Neural cell (in vitro differentiated cells): ENCODE data around the gene NUDT1. TPM values are rescaled to one million over a fixed set of nuclear protein-coding genes. Genes with fewer than 3 reads are reported as not detected.

ENCODE experiments used
- H2AFZ ChIP-seq: fragments of 200-600, 300-800 bp; sonication (generic), shearing (Covaris generic); 2 replicates; pipeline ENCODE4 v1.6.0; 2014; ENCODE audit warnings: low read depth, mild to moderate bottlenecking, antibody characterized with exemption, low read length, moderate library complexity
- H3F3A ChIP-seq: fragments of 200-600 bp; shearing (Covaris generic); 2 replicates; pipeline ENCODE4 v1.6.1; 2016; ENCODE audit warnings: mild to moderate bottlenecking, moderate library complexity, mixed read lengths, antibody characterized with exemption, low read length; ENCODE audit not compliant: insufficient read depth, poor library complexity, severe bottlenecking
- H3K27ac ChIP-seq: fragments of 200-600, 300-800 bp; sonication (generic), shearing (Covaris generic); 2 replicates; pipeline ENCODE4 v1.5.1; 2014; ENCODE audit warnings: mild to moderate bottlenecking, low read length, moderate library complexity
- H3K27me3 ChIP-seq: fragments of 300-800, 200-600 bp; sonication (generic), shearing (Covaris generic); 2 replicates; pipeline ENCODE4 v1.6.0; 2014; ENCODE audit warnings: mild to moderate bottlenecking, low read depth, low read length, moderate library complexity; ENCODE audit not compliant: insufficient read depth
- H3K36me3 ChIP-seq: fragments of 300-800, 200-600 bp; sonication (generic), shearing (Covaris generic); 2 replicates; pipeline ENCODE4 v1.5.1; 2014; ENCODE audit warnings: mild to moderate bottlenecking, antibody characterized with exemption, low read length, moderate library complexity; ENCODE audit not compliant: insufficient read depth
- H3K4me2 ChIP-seq: fragments of 300-800, 200-600 bp; sonication (generic), shearing (Covaris generic); 2 replicates; pipeline ENCODE4 v1.6.0; 2014; ENCODE audit warnings: mild to moderate bottlenecking, low read length
- H3K4me3 ChIP-seq: fragments of 300-800, 200-600 bp; sonication (generic), shearing (Covaris generic); 2 replicates; pipeline ENCODE4 v1.5.1; 2014; ENCODE audit warnings: mild to moderate bottlenecking, low read length, moderate library complexity
- H3K79me2 ChIP-seq: fragments of 200-600 bp; shearing (Covaris generic); replicated peaks from 2 replicates; pipeline ENCODE4 v1.6.0; 2014; ENCODE audit warnings: mild to moderate bottlenecking, low read length, moderate library complexity; ENCODE audit not compliant: insufficient read depth
- H3K9ac ChIP-seq: fragments of 300-800, 200-600 bp; sonication (generic), shearing (Covaris generic); 2 replicates; pipeline ENCODE4 v1.6.1; 2016; ENCODE audit warnings: mild to moderate bottlenecking, low read length, mixed read lengths
- H3K9me2 ChIP-seq: fragments of 200-600 bp; shearing (Covaris generic); 2 replicates; pipeline ENCODE4 v1.6.1; 2016; ENCODE audit warnings: mild to moderate bottlenecking, low read length, mixed read lengths; ENCODE audit not compliant: insufficient read depth
- H3K9me3 ChIP-seq: fragments of 200-600, 300-800 bp; sonication (generic), shearing (Covaris generic); 2 replicates; pipeline ENCODE4 v1.6.1; 2016; ENCODE audit warnings: mild to moderate bottlenecking, mixed run types, low read length, moderate library complexity, mixed read lengths
- H4K20me1 ChIP-seq: fragments of 200-600 bp; shearing (Covaris generic); 2 replicates; pipeline ENCODE4 v1.6.1; 2016; ENCODE audit warnings: mild to moderate bottlenecking, mixed run types; ENCODE audit not compliant: insufficient read depth
- CTCF ChIP-seq: fragments of 450-650 bp; IDR thresholded peaks from 2 replicates; pipeline ENCODE4 v1.5.1; 2014; ENCODE audit warnings: antibody characterized with exemption, mild to moderate bottlenecking, moderate library complexity; ENCODE audit not compliant: poor library complexity, severe bottlenecking
- EP300 ChIP-seq: fragments of 450-650 bp; conservative IDR thresholded peaks from 2 replicates; pipeline ENCODE4 v1.6.1; 2014; ENCODE audit warnings: antibody characterized with exemption, mild to moderate bottlenecking, moderate library complexity; ENCODE audit not compliant: poor library complexity, severe bottlenecking
- EZH2 ChIP-seq: fragments of 200-600, 300-800 bp; shearing (Covaris generic), sonication (generic); IDR thresholded peaks from 2 replicates; pipeline ENCODE4 v1.6.1; 2014; ENCODE audit warnings: antibody characterized with exemption, low read length, borderline replicate concordance, mild to moderate bottlenecking; ENCODE audit not compliant: insufficient read depth, poor library complexity, severe bottlenecking
- MXI1 ChIP-seq: fragments of 450-650 bp; conservative IDR thresholded peaks from 2 replicates; pipeline ENCODE4 v1.6.1; 2014; ENCODE audit warnings: antibody characterized with exemption, mild to moderate bottlenecking; ENCODE audit not compliant: poor library complexity, severe bottlenecking
- POLR2AphosphoS5 ChIP-seq: IDR thresholded peaks from 2 replicates; pipeline ENCODE4 v1.6.1; 2012
- RAD21 ChIP-seq: fragments of 450-650 bp; conservative IDR thresholded peaks from 2 replicates; pipeline ENCODE4 v1.6.1; 2014; ENCODE audit warnings: antibody characterized with exemption, mild to moderate bottlenecking, moderate library complexity
- REST ChIP-seq: IDR thresholded peaks from 2 replicates; pipeline ENCODE4 v1.6.1; 2012; ENCODE audit warnings: borderline replicate concordance
- SMC3 ChIP-seq: fragments of 450-650 bp; conservative IDR thresholded peaks from 2 replicates; pipeline ENCODE4 v1.6.1; 2014; ENCODE audit warnings: antibody characterized with exemption, mild to moderate bottlenecking, moderate library complexity; ENCODE audit not compliant: poor library complexity
- TAF1 ChIP-seq: IDR thresholded peaks from 2 replicates; pipeline ENCODE4 v1.6.1; 2012; ENCODE audit warnings: low read depth
- polyA plus RNA-seq: library from polyadenylated mRNA; depleted of rRNA; stranded (reverse); fragments of >200 nt; gene quantifications from 2 replicates; pipeline ENCODE4 v1.2.3, GENCODE V29; 2014

Gene NUDT1
- polyA plus RNA-seq, 1 donor from 2014 or later: 67.8 TPM

DNA sequence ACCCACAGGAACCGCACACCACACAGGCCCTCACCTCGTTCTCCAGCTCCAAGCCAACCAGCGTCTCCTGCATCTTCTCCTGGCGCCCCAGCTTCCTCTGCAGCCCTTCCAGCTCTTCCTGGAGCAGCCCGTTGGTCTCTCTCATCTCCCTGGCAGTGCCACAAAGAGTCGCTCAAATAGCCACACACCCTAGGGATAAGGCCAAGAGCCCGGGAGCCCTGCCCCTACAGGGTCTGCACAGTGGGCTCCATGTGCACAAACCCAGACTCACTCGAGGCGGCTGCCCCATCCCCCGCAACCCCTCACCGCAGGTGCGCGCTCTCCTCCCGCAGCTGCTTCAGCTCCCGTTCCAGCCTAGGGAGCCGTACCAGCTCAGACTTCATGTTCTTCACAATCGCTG, 26.2 kb upstream of the NUDT1 start:
- no peak overlapping the region for H3K4me3 ChIP-seq
- no peak overlapping the region for H3K4me2 ChIP-seq
- H3K9ac ChIP-seq: no peak overlapping the region
- no peaks in the 10 kb centered on the region for H4K20me1 ChIP-seq
- H3K36me3 ChIP-seq: peaks cover 7% of the 10 kb centered on the region
- TF ChIP-seq CTCF (no peak), POLR2AphosphoS5 (no peak), REST (no peak), EZH2 (no peak), SMC3 (no peak)
- H2AFZ ChIP-seq: no peak overlapping the region
- no peaks in the 10 kb centered on the region for H3K27me3 ChIP-seq
- H3F3A ChIP-seq: no peaks in the 10 kb centered on the region
- no peaks in the 10 kb centered on the region for H3K9me2 ChIP-seq
- H3K79me2 ChIP-seq: no peaks in the 10 kb centered on the region
- no peak overlapping the region for H3K27ac ChIP-seq
- H3K9me3 ChIP-seq: no peaks in the 10 kb centered on the region

DNA sequence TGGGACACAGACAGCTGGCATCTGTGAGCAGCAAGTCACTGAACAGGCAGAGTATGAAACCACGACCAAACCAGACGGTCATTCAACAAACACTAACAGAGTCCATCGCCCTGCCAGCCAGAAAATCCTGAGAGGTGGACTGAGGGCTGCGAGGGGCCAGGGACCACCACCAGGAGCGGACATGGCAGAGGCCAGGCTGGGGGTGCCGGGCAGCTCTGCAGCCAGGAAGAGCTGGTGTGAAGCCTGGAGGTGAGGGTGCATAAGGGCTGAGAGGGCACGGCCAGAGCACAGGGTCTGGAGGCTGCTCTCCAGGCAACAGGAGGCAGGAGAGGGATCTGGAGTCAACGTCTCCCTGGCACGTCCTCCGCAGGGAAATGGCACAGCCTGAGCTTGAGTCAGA, 24.8 kb upstream of the NUDT1 start:
- no peak overlapping the region for H3K4me2 ChIP-seq
- TF ChIP-seq EP300 (no peak), RAD21 (no peak), EZH2 (no peak), MXI1 (no peak), CTCF (no peak), TAF1 (no peak), POLR2AphosphoS5 (no peak), REST (no peak), SMC3 (no peak)
- H3F3A ChIP-seq: no peaks in the 10 kb centered on the region
- no peaks in the 10 kb centered on the region for H3K27me3 ChIP-seq
- no peak overlapping the region for H3K27ac ChIP-seq
- H3K79me2 ChIP-seq: no peaks in the 10 kb centered on the region
- H3K9me3 ChIP-seq: no peaks in the 10 kb centered on the region
- no peaks in the 10 kb centered on the region for H3K9me2 ChIP-seq
- no peak overlapping the region for H3K4me3 ChIP-seq
- H2AFZ ChIP-seq: no peak overlapping the region
- peaks cover 7% of the 10 kb centered on the region for H3K36me3 ChIP-seq
- H3K9ac ChIP-seq: no peak overlapping the region
- H4K20me1 ChIP-seq: no peaks in the 10 kb centered on the region
